Measurements from ENCODE around the gene GABRB3.

The GABRB3 gene

DNA sequence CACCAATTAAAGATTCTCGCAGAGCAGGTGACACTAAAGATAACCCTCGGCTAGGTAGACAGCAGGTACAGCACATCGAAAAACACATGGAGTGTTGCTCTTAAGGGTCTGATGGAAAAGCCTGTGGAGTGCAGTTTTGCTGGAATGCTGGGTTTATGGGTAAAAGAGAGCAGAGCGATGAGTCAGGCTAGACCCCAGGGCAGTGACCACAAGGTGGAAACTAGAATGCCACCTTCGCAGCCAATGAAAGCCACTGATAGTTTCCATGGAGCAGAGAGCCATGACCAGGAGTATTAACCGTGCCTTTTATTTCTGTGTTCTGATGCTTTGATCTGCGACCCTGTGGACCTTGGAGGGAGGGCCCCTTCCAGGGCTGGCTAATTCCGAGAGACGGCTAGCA is 149.8 kb downstream of the GABRB3 start:
- TF ChIP-seq, protein P1, sequence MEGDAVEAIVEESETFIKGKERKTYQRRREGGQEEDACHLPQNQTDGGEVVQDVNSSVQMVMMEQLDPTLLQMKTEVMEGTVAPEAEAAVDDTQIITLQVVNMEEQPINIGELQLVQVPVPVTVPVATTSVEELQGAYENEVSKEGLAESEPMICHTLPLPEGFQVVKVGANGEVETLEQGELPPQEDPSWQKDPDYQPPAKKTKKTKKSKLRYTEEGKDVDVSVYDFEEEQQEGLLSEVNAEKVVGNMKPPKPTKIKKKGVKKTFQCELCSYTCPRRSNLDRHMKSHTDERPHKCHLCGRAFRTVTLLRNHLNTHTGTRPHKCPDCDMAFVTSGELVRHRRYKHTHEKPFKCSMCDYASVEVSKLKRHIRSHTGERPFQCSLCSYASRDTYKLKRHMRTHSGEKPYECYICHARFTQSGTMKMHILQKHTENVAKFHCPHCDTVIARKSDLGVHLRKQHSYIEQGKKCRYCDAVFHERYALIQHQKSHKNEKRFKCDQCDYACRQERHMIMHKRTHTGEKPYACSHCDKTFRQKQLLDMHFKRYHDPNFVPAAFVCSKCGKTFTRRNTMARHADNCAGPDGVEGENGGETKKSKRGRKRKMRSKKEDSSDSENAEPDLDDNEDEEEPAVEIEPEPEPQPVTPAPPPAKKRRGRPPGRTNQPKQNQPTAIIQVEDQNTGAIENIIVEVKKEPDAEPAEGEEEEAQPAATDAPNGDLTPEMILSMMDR (IDR thresholded peaks at IDR 0.05): no peak

DNA sequence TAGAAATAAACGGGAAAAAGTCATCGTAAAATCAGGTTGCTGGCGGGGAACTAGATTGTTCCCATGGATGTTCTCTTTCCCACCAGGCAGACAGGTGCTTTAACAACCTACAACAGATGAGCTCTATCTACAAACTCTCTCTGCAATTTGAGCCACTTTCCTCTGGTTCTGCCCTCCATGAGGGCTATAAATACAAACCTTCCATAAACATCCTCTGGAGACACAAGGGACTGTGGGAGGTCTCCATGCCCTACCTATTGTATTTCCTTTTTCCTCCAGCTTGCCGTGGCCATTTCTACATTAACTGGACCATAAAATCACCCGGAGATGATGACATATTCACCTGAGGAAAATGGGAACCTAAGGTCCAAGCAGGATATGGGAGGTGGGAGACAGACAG is 151.1 kb downstream of the GABRB3 start:
- TF ChIP-seq, protein P1 (IDR thresholded peaks at IDR 0.05): no peak

DNA sequence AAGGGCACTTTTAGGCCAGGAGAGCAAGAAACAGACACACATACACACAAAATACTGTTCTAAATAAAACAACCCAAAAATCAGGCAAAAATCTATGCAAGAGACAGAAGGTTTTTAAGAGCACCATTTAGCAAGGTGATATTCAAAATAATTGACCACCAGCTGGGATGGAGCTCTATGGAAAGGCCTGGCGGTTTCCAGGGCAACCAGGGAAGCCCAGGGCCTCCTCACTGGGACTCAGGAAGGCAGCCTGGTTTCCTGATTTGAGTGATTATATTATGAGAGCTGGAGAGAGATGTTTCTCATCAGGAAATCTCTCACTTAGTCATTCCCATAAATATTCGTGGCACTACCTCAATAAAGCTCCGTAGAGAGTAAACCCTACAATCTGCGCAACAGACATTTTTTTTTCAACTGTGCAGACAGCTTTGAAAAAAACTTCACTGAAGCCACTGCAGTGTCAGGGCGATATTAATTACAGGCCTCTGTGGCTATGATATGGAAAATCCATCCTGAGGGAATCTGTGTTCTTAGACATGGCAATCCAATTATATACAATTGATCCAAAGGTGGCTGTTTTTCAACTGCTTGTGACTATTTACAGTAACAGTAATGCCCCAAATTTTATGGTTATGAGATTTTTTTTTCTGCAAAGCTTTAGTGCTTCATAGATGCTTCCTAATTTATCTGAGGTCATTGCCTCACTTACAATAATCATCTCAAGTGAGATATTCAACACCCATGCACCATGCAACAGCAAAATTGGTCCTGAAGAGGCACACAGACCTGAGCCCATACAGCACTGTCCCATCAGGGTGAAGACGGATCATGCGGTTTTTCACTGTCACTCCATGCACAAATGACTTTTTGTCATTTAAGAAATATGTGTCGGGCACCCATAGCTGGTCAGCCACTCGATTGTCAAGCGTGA is 152.1 kb downstream of the GABRB3 start:
- TF ChIP-seq, protein P1 (IDR thresholded peaks at IDR 0.05): no peak

DNA sequence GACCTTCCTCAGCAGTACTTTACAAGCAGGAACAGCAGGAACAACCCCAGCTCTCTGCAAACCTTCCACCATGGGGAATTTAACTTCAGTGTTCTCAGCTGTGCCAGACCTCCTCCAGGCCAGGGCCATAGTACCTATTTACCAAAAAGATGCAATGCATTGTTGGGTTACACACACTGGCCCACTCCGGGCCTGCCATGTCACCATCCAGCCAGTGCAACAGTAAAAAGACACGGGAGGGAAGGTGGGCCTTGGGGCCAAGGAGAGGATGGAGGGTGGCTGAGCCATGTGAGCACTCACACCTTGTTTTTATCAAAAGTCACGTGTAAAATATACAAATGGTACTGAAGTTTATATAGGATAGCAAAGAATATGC is 157.0 kb downstream of the GABRB3 start:
- TF ChIP-seq, protein P1 (IDR thresholded peaks at IDR 0.05): no peak

DNA sequence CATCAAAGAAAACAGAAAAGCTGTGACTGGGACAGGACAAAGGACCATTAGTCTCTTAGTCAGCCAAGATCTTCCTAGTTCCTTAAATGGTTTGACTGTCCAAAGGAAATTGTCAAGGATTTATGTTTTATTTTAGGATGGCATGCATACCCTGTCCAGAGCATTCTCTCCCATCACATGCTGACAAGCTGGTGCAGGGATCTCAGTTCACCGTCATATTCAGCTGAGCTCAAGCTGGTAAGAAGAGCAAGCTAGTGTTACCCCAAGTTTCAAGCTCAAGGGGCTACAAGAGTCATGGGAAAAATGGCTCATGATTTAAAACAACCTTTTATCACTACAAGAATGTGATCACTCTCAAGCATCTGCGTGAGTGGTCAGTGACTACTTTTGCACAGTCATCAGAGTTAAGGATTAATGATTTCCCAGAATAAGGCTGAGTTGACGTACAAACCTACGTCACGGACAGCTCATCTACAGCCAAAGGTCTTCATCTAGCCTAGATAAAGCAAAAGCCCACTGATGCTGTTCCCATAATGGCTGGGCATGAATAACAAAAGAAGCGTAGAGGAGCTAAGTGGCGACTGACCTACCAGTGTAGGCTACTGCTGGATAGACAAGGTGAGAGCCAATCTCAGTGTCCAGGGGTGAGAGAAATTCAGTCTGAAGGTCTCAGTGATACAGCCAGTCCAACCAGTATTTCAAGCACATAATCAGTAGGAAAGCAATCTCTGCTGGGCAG is 157.5 kb downstream of the GABRB3 start:
- TF ChIP-seq, protein P1 (IDR thresholded peaks at IDR 0.05): no peak

DNA sequence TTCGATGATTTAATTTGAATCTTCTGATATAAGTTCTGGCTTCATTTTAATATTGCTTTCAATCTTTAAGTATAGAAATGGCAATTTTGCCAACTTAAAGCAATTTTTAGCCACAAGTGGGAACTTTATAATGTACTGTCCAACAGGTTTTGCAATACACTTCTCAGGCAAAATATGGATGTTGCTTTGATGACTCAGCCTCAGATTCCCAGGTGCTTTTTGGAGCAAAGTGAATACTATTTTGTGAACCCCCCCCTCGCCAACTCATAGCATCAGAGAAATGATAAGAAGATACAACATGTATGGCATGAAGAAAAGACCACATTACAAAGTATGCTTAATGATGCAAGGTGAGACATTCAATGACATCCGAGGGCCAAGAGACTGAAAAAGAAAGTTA is 158.1 kb downstream of the GABRB3 start:
- TF ChIP-seq, protein P1 (IDR thresholded peaks at IDR 0.05): no peak

DNA sequence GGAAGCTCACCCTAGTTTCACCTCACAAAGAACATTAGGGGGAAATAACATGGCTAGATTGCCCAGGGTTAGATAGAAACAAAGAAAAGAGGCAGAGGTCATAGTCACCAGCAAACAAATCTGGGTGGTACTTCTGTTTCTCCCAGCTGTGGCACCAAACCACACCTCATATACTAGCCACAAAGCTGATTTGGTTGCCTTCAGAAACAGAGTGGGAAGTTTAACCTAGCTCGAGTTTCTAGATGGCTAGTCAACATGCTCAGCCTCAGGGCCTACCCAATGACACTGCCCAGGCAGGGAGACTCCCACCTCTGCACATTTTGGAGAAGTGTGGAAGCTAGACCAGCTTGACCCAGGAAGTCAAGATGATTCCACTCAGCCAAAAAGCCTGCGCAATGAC is 174.2 kb downstream of the GABRB3 start:
- TF ChIP-seq, protein P1 (IDR thresholded peaks at IDR 0.05): no peak

Measured in LNCAP (cell line).